DMS53 (cell line): ENCODE results near the gene KCP.

Experiments
- DNase-seq: peaks from one replicate; lab custom pipeline; 2025; lab: John Stamatoyannopoulos, UW

KCP gene

GRCh38 chr7:128939075-128939860, 28.8 kb upstream of the KCP start:
- DNase-seq, result no peak

DNA sequence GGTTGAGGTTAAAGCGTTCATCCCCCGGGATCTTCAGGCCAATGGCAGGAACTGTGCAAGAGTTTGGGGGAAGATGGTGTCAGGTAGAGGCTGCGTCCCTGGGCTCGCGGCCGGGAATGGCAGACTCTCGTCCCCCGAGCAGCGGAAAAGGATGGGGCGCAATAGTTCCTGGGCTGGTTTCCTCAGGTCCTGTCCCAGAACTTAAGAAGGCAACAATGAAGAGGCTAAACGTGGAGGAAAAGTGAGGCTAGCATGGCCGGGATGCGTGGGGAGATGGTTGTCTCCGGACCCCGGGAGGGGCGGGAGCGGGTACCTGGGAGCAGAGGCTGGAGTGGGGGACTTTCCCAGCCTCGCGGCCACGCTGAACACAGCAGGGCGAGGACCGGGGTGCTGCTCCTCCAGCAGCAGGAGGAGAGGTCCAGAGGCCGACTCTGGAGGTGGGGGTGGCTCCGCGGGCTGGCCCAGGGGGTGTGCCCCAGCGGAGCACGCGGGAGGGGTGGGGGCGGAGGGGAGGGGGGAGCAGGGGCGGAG, 28.1 kb upstream of the KCP start:
- DNase-seq, result peak; percentile 63

GRCh38 chr7:128937647-128938543, 27.4 kb upstream of the KCP start, which contains the start of gene IRF5:
TSS of gene IRF5 (plus strand) at chr7:128937927. CDS start at chr7:128942082, 4,155 bp downstream.
- peak; percentile 88 for DNase-seq

DNA sequence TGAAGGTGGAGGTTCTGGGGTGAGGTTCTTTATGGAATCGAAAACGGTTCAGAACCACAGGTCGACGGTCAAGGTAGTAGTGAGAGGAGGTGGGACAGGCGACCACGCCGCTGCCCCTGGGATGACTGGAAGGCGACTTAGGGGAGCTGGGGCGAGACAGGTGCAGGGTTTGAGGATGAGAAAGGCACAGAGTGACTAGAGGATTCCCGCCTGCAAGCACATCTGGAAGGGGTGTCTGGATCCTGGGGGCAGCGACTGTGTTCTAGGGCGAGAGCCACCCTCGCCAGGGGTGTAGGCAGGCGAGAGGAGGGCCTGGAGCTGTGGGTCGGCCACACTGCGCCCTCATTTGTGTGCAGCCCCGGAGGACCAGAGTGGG, 26.8 kb upstream of the KCP start:
- DNase-seq, result no peak

GRCh38 chr7:128936798-128937197, 26.3 kb upstream of the KCP start:
- no peak for DNase-seq

DNA sequence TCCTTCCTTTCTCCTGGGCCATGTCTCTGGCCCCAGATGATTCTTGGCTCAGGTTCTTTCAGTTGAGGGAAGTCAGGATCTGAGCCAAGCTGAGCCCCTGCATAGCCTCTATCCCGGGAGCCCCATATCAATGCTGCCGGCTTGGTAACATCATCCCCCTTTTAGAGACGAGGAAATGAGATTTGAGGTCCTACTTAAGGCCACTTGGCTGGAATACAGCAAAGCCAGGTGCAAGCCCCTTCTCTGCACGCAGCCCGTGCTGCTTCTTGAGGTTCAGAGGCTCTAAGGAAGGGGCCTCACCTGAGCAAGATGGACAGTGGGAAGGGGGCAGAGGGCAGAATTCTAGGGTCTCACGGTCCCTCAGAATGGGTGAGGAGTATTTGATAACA, 24.8 kb upstream of the KCP start:
- no peak for DNase-seq

DNA sequence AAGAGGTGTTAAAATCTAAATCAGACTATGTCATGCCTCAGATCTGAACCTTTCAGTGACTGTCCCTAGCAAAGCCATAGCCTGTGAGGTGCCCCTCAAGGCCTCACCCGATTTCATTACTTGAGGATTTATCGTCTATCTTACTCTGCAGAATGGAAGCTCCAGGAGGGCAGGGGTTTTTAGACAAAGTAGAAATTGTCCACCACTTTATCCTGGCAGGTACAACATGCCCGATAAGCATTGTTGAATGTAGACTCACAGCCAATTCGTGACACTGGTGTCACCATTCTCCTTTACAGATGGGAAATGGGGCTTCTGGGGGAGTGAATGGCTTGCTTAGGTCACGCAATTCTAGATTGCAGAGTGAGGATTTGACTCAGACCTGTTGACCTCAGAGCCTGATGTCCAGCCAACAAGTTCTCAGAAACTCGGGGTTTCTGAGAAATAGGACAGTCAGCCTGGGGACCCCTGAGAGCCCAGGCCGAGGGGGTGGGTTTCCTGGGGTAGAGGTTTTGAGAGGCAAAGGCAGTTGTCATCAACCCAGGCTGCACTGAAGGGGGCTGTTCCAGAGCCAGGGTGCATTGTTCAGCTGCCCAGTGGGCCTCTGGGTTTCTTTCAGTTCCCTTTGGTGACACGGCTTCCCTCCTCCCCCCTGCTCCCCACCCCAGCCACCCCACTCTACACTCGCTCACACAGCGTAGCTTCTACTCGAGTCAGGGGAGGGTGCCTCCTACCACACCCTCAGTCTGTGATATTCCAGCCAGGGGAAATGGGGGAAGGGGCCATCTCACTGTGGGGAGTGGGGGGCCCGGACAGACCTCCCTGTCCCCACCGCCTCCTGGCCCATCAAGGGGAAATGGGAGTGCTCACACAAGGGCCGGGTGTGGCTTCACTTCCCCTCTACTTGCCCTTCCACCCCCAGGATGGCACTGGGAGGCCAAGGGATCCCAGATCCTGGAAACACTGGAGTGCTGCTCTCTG, 24.1 kb upstream of the KCP start:
- no peak for DNase-seq

- DNase-seq, result no peak
Observed at GRCh38 chr7:128933180-128933891, 22.8 kb upstream of the KCP start.

GRCh38 chr7:128932862-128933179, 22.3 kb upstream of the KCP start:
- no peak for DNase-seq

DNA sequence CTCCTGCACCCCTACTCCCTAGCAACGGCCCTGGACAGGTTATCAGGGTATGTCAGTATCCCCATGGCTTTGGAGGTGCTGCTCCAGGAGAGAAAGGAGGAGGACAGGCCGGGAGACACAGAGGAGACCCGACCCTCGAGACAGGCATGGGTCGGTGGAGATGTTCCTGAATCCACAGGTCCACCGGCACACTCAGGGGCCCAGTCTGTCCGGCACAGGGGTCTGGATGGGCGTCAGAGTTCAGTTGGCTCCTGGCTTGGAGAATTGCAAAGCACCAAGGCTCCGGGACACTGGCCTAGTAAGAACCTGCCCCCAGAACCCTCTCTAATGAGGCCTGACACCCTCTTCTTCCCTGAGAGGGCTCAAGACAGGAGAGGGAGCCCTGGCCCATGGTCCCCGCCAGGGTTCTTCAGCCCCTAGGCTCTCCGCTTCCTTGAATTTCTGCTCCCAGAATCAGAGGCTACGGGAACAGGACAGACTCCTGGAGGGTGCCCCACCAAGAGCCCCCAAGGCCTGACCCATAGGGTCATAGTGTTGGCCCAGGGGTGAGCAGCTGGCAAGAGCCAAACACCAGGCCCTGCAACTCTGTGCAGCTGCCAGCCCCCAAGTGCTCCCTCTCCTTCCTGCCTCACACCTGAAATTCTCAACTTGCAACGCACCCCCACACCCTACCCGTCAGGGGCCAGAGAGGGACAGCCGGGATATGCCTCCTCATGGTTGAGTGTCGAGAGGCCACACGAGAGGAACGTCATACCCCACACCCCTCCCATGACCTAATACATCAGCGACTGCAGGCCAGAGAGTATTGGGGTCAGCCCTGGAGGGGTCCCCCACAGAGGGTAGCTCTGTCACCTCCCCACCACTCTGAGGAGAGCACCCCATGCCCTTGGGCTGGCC, 21.7 kb upstream of the KCP start:
- DNase-seq, result no peak

DNA sequence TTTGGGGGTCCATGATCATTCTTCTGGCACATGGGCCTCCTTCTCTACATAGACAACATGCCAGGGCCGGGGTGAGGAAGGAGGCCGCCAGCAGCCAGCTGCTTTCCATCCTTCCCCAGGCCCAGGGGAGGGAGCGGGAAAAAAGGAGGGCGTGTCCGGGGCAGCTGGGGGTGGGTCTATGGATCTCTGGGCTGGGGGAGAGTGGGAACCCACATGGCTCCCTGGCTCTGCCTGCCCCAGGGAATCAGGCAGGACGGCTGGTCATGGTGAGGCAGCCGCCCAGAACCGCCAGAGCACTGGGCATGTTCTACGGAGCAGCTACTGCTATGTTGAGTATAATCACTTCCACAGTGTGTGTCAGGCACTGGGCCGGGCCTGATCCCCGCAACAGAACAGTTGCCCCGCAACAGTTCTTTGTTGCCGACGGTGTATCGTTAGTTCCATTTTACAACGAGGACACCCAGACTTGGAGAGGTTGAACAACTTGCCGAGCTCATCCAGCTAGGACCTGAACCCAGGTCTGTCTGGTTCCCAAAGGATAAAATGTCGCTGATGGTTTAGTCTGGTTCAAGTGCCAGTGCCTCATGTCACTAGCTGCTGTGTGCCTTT, 20.8 kb upstream of the KCP start:
- no peak for DNase-seq

- DNase-seq, result no peak
Observed at GRCh38 chr7:128928882-128929788, 18.6 kb upstream of the KCP start.

- no peak for DNase-seq
Observed at GRCh38 chr7:128928159-128928813, 17.8 kb upstream of the KCP start.

DNA sequence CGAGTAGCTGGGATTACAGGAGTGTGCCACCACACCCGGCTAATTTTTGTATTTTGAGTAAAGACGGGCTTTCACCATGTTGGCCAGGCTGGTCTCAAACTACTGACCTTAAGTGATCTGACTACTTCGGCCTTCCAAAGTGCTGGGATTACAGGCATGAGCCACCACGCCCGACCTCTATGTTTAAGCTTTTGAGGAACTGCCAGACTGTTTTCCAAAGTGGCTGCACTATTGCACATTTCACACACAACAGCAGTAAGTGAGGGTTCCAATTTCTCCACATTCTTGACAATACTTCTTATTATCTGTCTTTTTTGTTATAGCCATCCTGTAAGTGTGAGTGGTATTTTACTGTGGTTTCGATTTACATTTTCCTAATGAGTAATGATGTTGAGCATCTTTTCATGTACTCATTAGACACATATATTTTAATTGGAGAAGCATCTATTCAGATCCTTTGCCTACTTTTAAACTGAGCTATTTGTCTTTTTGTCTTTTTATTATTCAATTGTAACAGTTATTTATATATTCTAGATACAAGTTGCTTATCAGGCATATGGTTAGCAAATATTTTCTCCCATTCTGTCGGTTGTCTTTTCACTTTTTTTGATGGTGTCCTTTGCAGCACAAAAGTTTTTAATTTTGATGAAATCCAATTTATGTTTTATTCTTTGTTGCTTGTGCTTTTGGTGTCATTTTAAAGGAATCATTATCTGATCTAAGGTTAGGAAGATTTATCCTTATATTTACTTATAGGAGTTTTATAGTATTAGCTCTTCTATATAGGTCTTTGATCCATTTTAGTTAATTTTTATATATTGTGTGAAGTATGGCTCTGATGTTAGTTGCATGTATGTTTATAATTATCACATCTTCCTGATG, 14.4 kb upstream of the KCP start:
- DNase-seq, result no peak

GRCh38 chr7:128923411-128923800, 12.9 kb upstream of the KCP start:
- no peak for DNase-seq

DNA sequence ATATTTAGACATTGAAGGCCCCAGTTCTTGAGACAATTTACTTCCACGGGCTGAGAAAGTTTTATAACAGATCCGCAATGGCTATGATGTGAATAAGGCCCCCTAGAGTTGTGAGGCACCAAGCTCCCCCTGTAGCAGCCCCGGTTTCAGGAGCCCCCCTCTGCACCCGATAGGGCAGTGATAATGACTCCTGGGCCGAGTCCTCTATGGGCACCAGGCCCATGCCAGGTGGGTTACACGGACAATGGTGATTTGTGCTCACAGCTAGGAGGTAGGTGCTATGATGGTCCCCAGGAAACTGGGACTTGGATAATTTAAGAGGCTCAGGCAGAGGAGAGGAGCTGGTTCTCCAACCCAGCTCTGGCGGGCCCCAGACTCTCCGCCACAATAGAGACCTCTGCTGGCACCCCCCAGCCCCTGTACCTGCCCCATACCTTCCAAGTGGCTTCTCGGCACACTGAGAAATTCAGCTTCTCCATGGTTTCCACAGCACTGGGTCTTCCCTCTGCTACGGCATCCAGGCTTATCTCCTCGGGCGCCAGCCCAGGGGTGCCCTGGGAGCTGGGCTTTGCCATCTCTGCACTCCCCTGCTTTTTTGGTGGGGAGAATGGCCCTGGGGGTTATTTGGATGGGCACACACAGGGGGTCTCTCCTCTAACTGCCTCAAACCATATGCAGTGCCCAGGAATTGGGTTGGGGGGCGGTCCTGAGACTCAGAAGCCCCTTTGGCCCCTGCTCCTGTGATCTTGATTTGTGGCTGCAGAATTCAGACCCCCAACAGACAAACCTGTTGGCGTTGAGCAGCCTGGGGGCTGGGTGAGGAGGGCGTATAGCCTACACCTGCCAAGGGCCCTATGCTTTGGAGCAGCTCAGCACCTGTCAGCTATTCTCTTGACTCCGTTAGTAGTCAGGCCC, 12.2 kb upstream of the KCP start:
- DNase-seq, result peak; percentile 48
